ENCODE results near the gene SDHAF1. TPM values are rescaled to one million over a fixed set of nuclear protein-coding genes. Genes with fewer than 3 reads are reported as not detected.

Gene SDHAF1
- polyA plus RNA-seq, 1 donor from 2014 or later: 71.6 TPM

- no peaks in the 10 kb centered on the region for H3K9me3 ChIP-seq (ENCODE audit: low read length)
- H3K79me2 ChIP-seq (replicated peaks; ENCODE audit: insufficient read depth, low read length): no peaks in the 10 kb centered on the region
- TF ChIP-seq RAD21 (conservative IDR thresholded peaks at IDR 0.05) (no peak), POLR2AphosphoS5 (IDR thresholded peaks at IDR 0.05) (no peak)
- no peak overlapping the region for H3K27ac ChIP-seq (ENCODE audit: low read length)
- no peak overlapping the region for H3K4me3 ChIP-seq (ENCODE audit: low read length)
- H3K27me3 ChIP-seq (ENCODE audit: insufficient read depth, low read depth, low read length): peaks cover 32% of the 10 kb centered on the region
- no peaks in the 10 kb centered on the region for H3K36me3 ChIP-seq (ENCODE audit: insufficient read depth, low read length)
- no peaks in the 10 kb centered on the region for H4K20me1 ChIP-seq (ENCODE audit: insufficient read depth)
- no peak overlapping the region for H3K9ac ChIP-seq (ENCODE audit: low read length)
- H3K4me2 ChIP-seq (ENCODE audit: low read length): no peak overlapping the region
- H3K9me2 ChIP-seq (ENCODE audit: insufficient read depth, low read length): no peaks in the 10 kb centered on the region
- H3F3A ChIP-seq (ENCODE audit: insufficient read depth, low read length, poor library complexity, severe bottlenecking): no peaks in the 10 kb centered on the region
- H2AFZ ChIP-seq (ENCODE audit: low read depth, low read length): no peak overlapping the region
Observed at GRCh38 chr19:35959968-35960320, 35.0 kb upstream of the SDHAF1 start.

GRCh38 chr19:35960432-35960972, 34.5 kb upstream of the SDHAF1 start:
- Histone ChIP-seq H3K9me3 (ENCODE audit: low read length) (no peaks in the 10 kb centered on the region), H4K20me1 (ENCODE audit: insufficient read depth) (no peaks in the 10 kb centered on the region), H2AFZ (ENCODE audit: low read depth, low read length) (no peak overlapping the region), H3K4me3 (ENCODE audit: low read length) (no peak overlapping the region), H3K4me2 (ENCODE audit: low read length) (no peak overlapping the region), H3K36me3 (ENCODE audit: insufficient read depth, low read length) (no peaks in the 10 kb centered on the region), H3F3A (ENCODE audit: insufficient read depth, low read length, poor library complexity, severe bottlenecking) (no peaks in the 10 kb centered on the region), H3K9ac (ENCODE audit: low read length) (no peak overlapping the region), H3K27me3 (ENCODE audit: insufficient read depth, low read depth, low read length) (peaks cover 32% of the 10 kb centered on the region), H3K27ac (ENCODE audit: low read length) (no peak overlapping the region), H3K9me2 (ENCODE audit: insufficient read depth, low read length) (no peaks in the 10 kb centered on the region), H3K79me2 (replicated peaks; ENCODE audit: insufficient read depth, low read length) (no peaks in the 10 kb centered on the region)
- TF ChIP-seq TAF1 (IDR thresholded peaks at IDR 0.05; ENCODE audit: low read depth) (no peak), EP300 (conservative IDR thresholded peaks at IDR 0.05; ENCODE audit: poor library complexity, severe bottlenecking) (no peak)

GRCh38 chr19:35963514-35963913, 31.5 kb upstream of the SDHAF1 start:
- TF ChIP-seq REST (IDR thresholded peaks at IDR 0.05; ENCODE audit: borderline replicate concordance): peak; percentile 58
- no peak for TF ChIP-seq MXI1 (conservative IDR thresholded peaks at IDR 0.05; ENCODE audit: poor library complexity, severe bottlenecking)
- TF ChIP-seq RAD21 (conservative IDR thresholded peaks at IDR 0.05): no peak
- no peaks in the 10 kb centered on the region for H3K9me3 ChIP-seq (ENCODE audit: low read length)
- no peaks in the 10 kb centered on the region for H3K79me2 ChIP-seq (replicated peaks; ENCODE audit: insufficient read depth, low read length)
- H3K27ac ChIP-seq (ENCODE audit: low read length): no peak overlapping the region
- H4K20me1 ChIP-seq (ENCODE audit: insufficient read depth): no peaks in the 10 kb centered on the region
- no peaks in the 10 kb centered on the region for H3F3A ChIP-seq (ENCODE audit: insufficient read depth, low read length, poor library complexity, severe bottlenecking)
- no peak overlapping the region for H3K9ac ChIP-seq (ENCODE audit: low read length)
- H3K9me2 ChIP-seq (ENCODE audit: insufficient read depth, low read length): no peaks in the 10 kb centered on the region
- no peak overlapping the region for H2AFZ ChIP-seq (ENCODE audit: low read depth, low read length)
- no peaks in the 10 kb centered on the region for H3K36me3 ChIP-seq (ENCODE audit: insufficient read depth, low read length)
- H3K4me2 ChIP-seq (ENCODE audit: low read length): no peak overlapping the region
- H3K4me3 ChIP-seq (ENCODE audit: low read length): no peak overlapping the region
- H3K27me3 ChIP-seq (ENCODE audit: insufficient read depth, low read depth, low read length): peaks cover 23% of the 10 kb centered on the region

- no peaks in the 10 kb centered on the region for H3K9me3 ChIP-seq (ENCODE audit: low read length)
- no peak overlapping the region for H3K4me2 ChIP-seq (ENCODE audit: low read length)
- H3K36me3 ChIP-seq (ENCODE audit: insufficient read depth, low read length): no peaks in the 10 kb centered on the region
- H3K27ac ChIP-seq (ENCODE audit: low read length): no peak overlapping the region
- H3K9ac ChIP-seq (ENCODE audit: low read length): no peak overlapping the region
- no peaks in the 10 kb centered on the region for H3K79me2 ChIP-seq (replicated peaks; ENCODE audit: insufficient read depth, low read length)
- no peaks in the 10 kb centered on the region for H3K9me2 ChIP-seq (ENCODE audit: insufficient read depth, low read length)
- H3K4me3 ChIP-seq (ENCODE audit: low read length): no peak overlapping the region
- TF ChIP-seq REST (IDR thresholded peaks at IDR 0.05; ENCODE audit: borderline replicate concordance): no peak
- TF ChIP-seq POLR2AphosphoS5 (IDR thresholded peaks at IDR 0.05): no peak
- TF ChIP-seq TAF1 (IDR thresholded peaks at IDR 0.05; ENCODE audit: low read depth): no peak
- no peak for TF ChIP-seq RAD21 (conservative IDR thresholded peaks at IDR 0.05)
- TF ChIP-seq MXI1 (conservative IDR thresholded peaks at IDR 0.05; ENCODE audit: poor library complexity, severe bottlenecking): no peak
- TF ChIP-seq EP300 (conservative IDR thresholded peaks at IDR 0.05; ENCODE audit: poor library complexity, severe bottlenecking): no peak
- TF ChIP-seq EZH2 (IDR thresholded peaks at IDR 0.05; ENCODE audit: borderline replicate concordance, insufficient read depth, low read length, poor library complexity, severe bottlenecking): no peak
- H3K27me3 ChIP-seq (ENCODE audit: insufficient read depth, low read depth, low read length): no peaks in the 10 kb centered on the region
- H3F3A ChIP-seq (ENCODE audit: insufficient read depth, low read length, poor library complexity, severe bottlenecking): no peaks in the 10 kb centered on the region
- H2AFZ ChIP-seq (ENCODE audit: low read depth, low read length): no peak overlapping the region
- H4K20me1 ChIP-seq (ENCODE audit: insufficient read depth): no peaks in the 10 kb centered on the region
Observed at GRCh38 chr19:35966771-35967170, 28.2 kb upstream of the SDHAF1 start.
